ENCODE measurements around the gene IFITM2. TPM values are rescaled to one million over a fixed set of nuclear protein-coding genes. Genes with fewer than 3 reads are reported as not detected.
A peak's percentile ranks its signal among the peaks of the same experiment; 100 is the strongest.
"Not testable (repeated sequence)": the region's sequence is repeated elsewhere in the genome, so short reads cannot be mapped to it uniquely, and the experiment has no call there.

IFITM2 gene
- total and polyA plus RNA-seq, 2 experiments from 2014 or later = 71.6 to 267 TPM

DNA sequence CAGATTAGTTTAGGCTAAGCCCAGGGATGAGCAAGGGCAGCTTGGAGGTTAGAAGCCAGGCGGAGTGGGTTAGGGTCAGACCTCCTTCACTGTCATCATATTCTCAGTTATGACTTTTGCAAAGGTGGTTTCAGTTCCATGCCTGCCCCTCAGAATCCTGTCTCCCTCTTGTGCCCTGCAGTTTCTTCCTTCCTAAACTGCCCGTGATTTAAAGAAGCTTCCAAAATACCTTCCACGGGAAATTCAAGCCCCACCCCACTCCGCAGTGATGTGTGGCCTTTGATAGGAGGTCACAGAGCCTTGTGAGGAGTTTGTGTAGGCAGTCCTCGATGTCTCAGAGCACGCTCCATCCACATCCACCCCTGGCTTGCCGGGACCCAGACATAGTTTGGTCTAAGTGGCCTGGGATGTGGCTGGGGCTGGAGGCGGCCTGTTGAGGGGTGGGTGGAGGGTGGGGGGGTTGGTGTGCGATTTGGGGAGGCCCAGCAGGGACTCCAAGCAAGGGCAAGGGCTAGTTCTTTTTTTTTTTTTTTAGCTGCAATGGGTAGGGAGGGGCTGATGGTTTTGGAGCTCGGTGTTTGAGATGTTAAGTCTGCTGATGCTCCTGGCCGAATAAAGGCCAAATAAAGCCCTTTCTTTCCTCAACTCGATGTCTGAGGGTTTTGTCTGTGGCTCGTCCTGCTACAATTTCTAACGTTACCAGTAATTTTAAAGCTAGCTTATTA lies 4.6 kb downstream of the IFITM2 start:
- Histone ChIP-seq H3K9me3 (ENCODE audit: low read depth) (no peaks in the 10 kb centered on the region), H3K36me3 (no peaks in the 10 kb centered on the region), H3K27ac (peak overlapping the region; percentile 90), H3K27me3 (peaks cover 18% of the 10 kb centered on the region), H3K4me3 (no peak overlapping the region), H3K4me1 (ENCODE audit: low read depth) (peaks cover 23% of the 10 kb centered on the region)
- TF ChIP-seq, protein P1, sequence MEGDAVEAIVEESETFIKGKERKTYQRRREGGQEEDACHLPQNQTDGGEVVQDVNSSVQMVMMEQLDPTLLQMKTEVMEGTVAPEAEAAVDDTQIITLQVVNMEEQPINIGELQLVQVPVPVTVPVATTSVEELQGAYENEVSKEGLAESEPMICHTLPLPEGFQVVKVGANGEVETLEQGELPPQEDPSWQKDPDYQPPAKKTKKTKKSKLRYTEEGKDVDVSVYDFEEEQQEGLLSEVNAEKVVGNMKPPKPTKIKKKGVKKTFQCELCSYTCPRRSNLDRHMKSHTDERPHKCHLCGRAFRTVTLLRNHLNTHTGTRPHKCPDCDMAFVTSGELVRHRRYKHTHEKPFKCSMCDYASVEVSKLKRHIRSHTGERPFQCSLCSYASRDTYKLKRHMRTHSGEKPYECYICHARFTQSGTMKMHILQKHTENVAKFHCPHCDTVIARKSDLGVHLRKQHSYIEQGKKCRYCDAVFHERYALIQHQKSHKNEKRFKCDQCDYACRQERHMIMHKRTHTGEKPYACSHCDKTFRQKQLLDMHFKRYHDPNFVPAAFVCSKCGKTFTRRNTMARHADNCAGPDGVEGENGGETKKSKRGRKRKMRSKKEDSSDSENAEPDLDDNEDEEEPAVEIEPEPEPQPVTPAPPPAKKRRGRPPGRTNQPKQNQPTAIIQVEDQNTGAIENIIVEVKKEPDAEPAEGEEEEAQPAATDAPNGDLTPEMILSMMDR (IDR thresholded peaks at IDR 0.05; ENCODE audit: low read depth, low read length) = no peak
- DNase-seq (ENCODE audit: low read depth in 1 of 2, low spot score in 1 of 2) = peak in 1 of 2 donors; percentile 70

DNA sequence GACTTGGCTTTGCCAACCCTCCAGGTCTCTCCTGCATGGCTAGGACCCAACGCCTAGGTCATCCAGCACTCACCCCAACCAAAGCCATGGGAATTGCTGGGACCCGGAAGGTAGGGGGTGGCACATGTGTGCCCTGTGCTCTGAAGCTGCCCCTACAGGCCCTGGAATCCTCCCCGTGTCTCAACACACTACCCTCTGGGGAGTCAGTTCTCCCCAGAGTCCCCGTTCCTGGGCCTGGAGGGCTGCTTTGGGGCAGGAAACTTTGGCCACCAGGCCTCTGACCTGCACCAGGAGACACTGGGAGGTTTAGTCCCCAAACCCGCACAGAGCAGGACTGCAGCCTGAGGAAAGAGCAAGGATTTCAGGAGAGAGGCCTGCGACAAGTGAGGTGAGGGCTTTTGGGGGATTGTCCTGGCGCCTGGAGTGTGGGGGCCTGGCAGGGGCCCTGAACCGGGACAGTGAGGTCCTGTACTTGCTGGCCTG lies 5.7 kb downstream of the IFITM2 start:
- peaks cover 22% of the 10 kb centered on the region for H3K27me3 ChIP-seq
- H3K4me1 ChIP-seq (ENCODE audit: low read depth) = peaks cover 20% of the 10 kb centered on the region
- no peak for DNase-seq (ENCODE audit: low read depth in 1 of 2, low spot score in 1 of 2)
- no peaks in the 10 kb centered on the region for H3K36me3 ChIP-seq
- H3K9me3 ChIP-seq (ENCODE audit: low read depth) = no peaks in the 10 kb centered on the region
- TF ChIP-seq, protein P1 (IDR thresholded peaks at IDR 0.05; ENCODE audit: low read depth, low read length) = no peak
- H3K4me3 ChIP-seq = no peak overlapping the region
- H3K27ac ChIP-seq = peak overlapping the region; percentile 90

GRCh38 chr11:313787-314553 lies 6.4 kb downstream of the IFITM2 start, which contains the start of gene IFITM1:
Gene IFITM1, plus strand, starts transcription at chr11:314040. Its CDS starts 131 bp downstream, at chr11:314171.
- H3K36me3 ChIP-seq = no peaks in the 10 kb centered on the region
- H3K4me3 ChIP-seq = peak within 1 kb of the TSS; percentile 40
- H3K4me1 ChIP-seq (ENCODE audit: low read depth) = peaks cover 19% of the 10 kb centered on the region
- TF ChIP-seq, protein P1 (IDR thresholded peaks at IDR 0.05; ENCODE audit: low read depth, low read length) = no peak
- DNase-seq (ENCODE audit: low read depth in 1 of 2, low spot score in 1 of 2) = peak; percentile 72 to 91
- peaks cover 22% of the 10 kb centered on the region for H3K27me3 ChIP-seq
- H3K27ac ChIP-seq = peak within 1 kb of the TSS; percentile 90
- H3K9me3 ChIP-seq (ENCODE audit: low read depth) = no peaks in the 10 kb centered on the region

- Histone ChIP-seq H3K4me1 (ENCODE audit: low read depth) (peaks cover 19% of the 10 kb centered on the region), H3K27ac (peak overlapping the region; percentile 90), H3K27me3 (peaks cover 22% of the 10 kb centered on the region), H3K4me3 (peak overlapping the region; percentile 40)
- not testable (repeated sequence) for H3K9me3 ChIP-seq (ENCODE audit: low read depth); H3K36me3 ChIP-seq
- peak in 1 of 2 donors; percentile 38 for DNase-seq (ENCODE audit: low read depth in 1 of 2, low spot score in 1 of 2)
Measured at GRCh38 chr11:314554-314875, 6.9 kb downstream of the IFITM2 start.

GRCh38 chr11:315051-315481 lies 7.5 kb downstream of the IFITM2 start:
- TF ChIP-seq, protein P1 (IDR thresholded peaks at IDR 0.05; ENCODE audit: low read depth, low read length) = no peak
- Histone ChIP-seq H3K4me3 (peak overlapping the region; percentile 40), H3K4me1 (ENCODE audit: low read depth) (peaks cover 19% of the 10 kb centered on the region)

More at GRCh38 chr11:315051-315481, 7.5 kb downstream of the IFITM2 start:
- no peaks in the 10 kb centered on the region for H3K36me3 ChIP-seq
- H3K9me3 ChIP-seq (ENCODE audit: low read depth) = no peaks in the 10 kb centered on the region
- no peak for DNase-seq (ENCODE audit: low read depth in 1 of 2, low spot score in 1 of 2)
- H3K27me3 ChIP-seq = peaks cover 22% of the 10 kb centered on the region
- H3K27ac ChIP-seq = no peak overlapping the region
